ENCODE measurements around the gene TKTL2.
A peak's percentile ranks its signal among the peaks of the same experiment; 100 is the strongest.
"Not testable (repeated sequence)": the region's sequence is repeated elsewhere in the genome, so short reads cannot be mapped to it uniquely, and the experiment has no call there.

Gene TKTL2

GRCh38 chr4:163473576-163473975 is at the start of gene TKTL2:
Gene TKTL2 (minus strand): TSS chr4:163473754. CDS start chr4:163473734, 20 bp downstream.
- DNase-seq: no peak

- no peak for DNase-seq
Observed at GRCh38 chr4:163515198-163515597, 41.6 kb upstream of the TKTL2 start.

DNA sequence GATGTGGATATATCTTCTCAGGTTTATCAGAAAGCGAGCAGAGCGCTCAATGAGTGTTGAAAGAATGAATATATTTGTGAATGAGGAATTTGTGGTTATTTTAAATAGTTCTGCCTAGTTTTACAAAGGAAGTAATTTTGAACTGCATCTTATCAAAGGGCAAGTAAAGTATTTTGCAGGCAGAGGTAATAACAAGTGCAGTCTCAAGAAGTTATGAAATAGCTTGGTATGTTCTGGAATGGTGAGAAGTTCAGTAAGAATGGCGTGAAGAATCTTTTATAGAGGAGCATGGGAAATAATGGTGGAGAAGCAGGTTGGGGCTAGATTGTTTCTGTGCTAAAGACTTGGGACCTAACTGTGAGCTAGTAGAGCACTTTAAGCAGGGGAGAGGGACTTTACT is 31.8 kb upstream of the TKTL2 start:
- DNase-seq: no peak

- DNase-seq: no peak
Observed at GRCh38 chr4:163500586-163500985, 27.0 kb upstream of the TKTL2 start.

- DNase-seq: no peak
Observed at GRCh38 chr4:163495900-163496299, 22.3 kb upstream of the TKTL2 start.

DNA sequence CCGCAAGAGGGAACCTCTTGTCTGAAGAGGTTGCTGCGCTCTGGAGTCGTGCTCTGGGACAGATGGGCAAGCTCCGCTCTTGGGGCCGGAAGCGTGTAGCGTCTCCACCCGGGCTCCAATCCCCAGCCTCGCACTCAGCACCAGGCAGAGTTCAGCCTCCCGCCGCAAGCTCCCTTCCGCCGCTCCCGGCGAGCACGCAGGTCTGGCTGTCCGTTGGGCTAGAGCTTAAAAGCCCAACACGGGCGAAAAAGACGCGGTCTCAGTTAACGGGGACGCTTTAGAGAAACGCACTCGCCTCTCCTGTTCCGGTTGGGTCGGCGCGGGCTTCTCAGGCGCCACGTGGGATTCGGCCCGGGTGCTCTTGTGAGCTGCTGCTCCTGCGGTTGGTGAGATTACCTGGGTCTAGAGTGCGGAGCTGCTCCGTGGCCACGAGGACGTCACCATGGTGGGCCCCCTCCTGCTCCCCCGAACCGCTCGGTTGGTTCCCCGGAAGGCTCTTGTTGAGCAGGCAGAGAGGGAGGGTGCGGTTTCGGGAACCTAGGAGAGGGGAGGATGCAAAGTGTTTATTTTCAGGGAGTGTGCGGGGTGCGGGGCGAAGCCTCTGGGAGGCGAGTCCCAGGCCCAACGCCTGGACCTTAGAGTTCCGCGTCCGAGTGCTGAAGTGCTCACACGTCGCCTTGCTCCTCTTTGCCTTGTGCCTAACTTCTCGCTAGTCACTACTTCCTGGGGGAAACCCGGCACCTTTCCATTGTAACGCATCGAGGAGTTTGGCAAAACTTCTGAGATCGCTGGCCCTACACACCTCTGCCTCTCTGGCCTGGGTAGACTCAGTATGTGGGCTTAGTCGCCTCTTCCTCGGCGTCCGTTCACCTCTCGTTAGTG is 21.0 kb upstream of the TKTL2 start, which contains the start of gene TMA16:
TSS of gene TMA16 (plus strand) at position 331 of the 882 bp plus-strand sequence. CDS start at position 443, 112 bp downstream.
- DNase-seq: peak; percentile 85

DNA sequence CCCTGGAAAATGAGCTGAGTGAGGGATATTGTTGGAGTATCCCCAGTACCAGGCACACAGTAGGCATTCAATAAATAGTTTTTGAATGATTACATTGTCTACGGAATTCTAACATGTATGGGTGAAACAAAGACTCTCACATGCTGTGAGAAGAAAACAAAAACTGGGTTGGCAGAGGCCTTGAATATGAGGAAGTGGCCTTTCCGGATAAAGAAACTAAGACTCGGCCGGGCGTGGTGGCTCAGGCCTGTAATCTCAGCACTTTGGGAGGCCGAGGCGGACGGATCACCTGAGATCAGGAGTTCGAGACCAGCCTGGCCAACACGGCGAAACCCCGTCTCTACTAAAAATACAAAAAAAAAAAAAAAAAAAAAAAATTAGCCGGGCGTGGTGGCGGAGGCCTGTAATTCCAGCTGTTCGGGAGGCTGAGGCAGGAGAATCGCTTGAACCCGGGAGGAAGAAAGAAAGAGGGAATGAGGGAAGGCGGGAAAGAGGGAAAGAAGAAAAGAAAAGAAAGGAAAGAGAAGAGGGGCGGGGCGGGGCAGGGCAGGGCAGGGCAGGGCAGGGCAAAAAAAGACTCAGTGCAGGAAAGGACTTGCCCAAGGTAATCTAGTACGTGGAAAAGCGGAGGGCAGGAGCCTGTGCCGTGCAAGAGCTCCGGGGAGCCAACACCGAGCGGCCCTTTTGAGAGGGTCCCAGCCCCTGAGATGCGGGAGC is 20.2 kb upstream of the TKTL2 start:
- no peak for DNase-seq

GRCh38 chr4:163492951-163493504 is 19.5 kb upstream of the TKTL2 start:
- DNase-seq: no peak

DNA sequence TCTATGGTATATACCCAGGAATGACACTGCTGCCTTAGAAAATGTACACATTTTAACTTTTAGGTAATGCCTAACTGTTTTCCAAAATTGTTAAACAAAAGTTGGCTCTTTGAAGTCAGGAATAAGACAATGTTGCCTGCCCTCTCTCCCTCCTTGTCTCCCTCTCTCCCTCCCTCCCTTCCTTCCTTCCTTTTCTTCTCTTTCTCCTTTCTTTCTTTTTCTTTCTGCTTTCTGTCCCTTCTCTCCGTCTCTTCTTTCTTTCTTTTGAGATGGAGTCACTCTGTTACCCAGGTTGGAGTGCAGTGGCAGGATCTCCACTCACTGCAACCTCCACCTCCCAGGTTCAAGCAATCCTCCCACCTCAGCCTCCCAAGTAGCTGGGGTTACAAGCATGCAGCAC is 16.4 kb upstream of the TKTL2 start:
- no peak for DNase-seq

GRCh38 chr4:163486321-163486720 is 12.8 kb upstream of the TKTL2 start:
- no peak for DNase-seq

- DNase-seq: no peak
Observed at GRCh38 chr4:163485589-163485988, 12.0 kb upstream of the TKTL2 start.

- no peak for DNase-seq
Observed at GRCh38 chr4:163484906-163485305, 11.4 kb upstream of the TKTL2 start.

GRCh38 chr4:163482190-163482589 is 8.6 kb upstream of the TKTL2 start:
- no peak for DNase-seq

DNA sequence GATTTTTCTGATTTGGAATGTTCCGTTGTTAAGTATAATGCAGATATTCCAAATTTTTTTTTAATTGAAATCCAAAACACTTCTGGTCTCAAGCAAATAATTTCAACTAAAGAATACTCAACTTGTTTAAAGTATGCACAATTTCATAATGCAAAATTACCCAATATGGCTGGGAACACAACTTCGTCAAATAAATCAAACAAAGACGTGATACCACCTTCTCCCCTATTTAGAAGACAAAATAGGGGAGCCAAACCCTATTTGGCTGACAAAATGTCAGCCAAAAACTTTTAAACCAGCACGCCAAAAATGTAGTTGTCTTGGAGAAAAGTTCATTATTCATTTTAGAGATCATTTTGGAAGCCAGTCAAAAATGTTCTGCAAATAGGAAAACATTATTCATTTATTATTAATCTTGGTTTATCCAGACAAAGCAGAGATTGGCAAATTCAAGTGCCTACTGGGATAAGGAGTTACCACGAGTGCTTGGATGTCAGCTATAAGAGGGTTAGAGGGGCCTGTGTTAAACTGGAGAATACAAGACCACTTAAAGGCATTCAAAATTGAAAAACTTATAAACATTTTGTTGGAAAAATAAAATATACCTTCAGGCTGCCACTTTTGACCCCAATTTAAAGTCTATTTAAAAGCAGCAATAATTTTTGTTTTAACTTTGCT is 3.3 kb upstream of the TKTL2 start:
- DNase-seq: no peak

GRCh38 chr4:163474027-163474426 is 473 bp upstream of the TKTL2 start:
- DNase-seq: no peak

DNA sequence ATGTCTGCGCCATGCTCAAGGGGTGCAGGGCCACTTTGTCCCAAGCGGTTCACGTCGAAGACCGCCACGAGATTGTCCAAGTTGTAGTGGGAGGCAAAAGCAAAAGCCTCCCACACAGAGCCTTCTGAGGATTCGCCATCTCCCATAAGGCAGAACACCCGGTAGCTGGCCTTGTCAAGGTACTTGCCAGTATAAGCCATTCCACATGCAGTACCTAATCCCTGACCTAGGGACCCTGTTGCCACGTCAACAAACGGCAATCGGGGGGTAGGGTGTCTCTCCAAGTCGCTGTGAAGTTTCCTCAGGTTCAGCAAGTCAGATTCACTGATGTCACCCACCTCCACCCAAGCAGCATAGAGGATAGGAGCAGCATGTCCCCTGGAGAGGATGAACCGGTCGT is 424 bp downstream of the TKTL2 start:
- no peak for DNase-seq

DNA sequence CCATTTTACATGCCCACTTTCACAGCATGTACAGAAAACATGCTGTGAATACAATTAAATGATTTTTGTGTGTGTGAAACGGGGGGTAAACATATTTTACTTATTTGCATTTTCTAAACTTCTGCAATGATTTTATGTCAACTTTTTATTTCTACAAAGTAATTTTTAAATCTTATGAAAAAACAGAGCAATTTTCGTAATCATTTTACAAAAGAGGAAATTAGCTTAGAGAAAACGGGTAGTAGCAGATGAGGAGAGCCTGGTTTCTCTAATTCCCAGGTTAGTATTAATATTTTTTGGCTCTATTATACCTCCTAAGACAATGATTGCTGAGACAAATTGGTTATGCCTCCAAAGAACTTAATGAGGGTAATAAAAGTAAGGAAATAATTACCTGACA is 3.2 kb downstream of the TKTL2 start:
- no peak for DNase-seq

DNA sequence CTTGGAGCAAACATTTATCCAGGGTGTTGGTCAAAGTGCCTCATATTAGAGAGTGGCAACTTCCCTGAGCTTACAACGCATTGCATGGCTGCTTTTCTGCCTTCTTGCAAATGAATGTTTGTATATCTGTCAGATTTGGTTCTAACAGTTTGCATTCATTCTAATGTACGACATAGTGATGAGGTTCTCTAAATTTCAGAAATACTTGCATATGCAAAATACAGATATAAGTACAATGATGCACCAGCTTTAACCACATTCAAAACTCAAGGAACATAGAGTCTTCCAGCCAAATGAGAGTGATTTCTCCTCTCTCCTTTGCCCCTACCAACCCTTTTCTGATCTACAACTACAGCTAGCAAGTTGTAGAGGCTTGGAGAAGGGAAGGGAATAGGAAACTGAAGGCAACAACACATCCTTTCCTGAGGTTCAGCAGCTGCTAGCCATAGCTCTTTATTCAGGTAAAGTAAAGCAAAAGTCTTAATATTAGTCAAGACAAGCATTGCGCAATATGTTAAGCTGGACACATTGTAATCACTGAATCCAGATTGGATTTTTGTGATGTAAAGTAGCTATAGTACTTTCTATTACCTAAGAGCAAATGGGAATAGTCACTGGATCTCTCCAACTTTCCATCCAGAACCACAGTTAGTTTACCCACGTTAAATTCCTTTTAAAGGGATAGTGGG is 6.3 kb downstream of the TKTL2 start:
- no peak for DNase-seq

- no peak for DNase-seq
Observed at GRCh38 chr4:163462556-163462955, 11.0 kb downstream of the TKTL2 start.

DNA sequence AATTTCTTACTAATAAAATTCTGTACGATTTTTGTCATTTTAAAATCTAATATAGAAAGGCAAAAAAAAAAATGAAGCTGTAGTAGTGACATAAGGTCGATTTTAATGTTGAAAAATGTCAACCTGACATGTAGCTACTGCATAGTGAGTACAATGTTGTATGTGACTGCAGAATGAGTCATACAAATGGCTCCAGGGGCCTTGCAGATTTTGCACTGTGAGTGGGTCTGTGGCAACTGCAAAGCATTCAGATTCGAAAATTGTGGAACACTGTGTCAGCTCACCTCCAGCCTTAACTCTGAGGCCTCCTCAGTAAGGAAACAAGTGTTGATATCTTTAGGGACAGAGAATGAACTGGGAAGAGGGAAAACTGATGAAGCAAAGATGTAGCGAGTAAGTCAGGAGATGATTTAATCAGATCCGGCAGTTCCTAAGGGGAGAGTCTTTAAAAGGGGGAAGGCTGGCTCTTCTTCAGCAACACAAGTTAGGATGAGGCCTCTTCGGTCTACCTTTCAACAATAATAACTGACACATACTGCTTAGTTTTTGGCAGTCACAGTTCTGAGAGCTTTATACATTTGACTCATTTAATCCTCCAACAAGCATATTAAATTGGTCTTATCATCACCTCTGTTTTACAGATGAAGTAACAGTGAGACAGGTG is 24.9 kb downstream of the TKTL2 start:
- peak; percentile 1 for DNase-seq

DNA sequence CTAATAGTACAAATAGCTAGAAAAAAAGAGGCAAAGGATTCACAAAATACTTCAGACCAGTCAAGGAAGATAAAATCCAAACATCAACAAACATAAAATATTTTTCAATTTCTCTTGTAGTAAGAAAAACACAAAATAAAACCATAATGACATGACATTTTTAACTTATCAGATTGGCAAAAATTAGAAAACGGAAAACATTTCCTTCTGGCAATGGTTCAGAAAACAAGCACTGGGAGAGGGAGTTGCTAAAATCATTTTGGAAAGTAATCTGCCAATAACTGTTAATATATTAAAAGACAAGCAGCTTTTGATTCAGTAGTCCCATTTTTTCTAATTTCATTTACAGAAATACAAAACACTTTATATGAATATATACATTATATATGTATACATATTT is 26.1 kb downstream of the TKTL2 start:
- DNase-seq: no peak

GRCh38 chr4:163447023-163447422 is 26.5 kb downstream of the TKTL2 start:
- DNase-seq: not testable (repeated sequence)
